ENCODE measurements around the gene AGAP1. TPM values are rescaled to one million over a fixed set of nuclear protein-coding genes. Genes with fewer than 3 reads are reported as not detected.
A peak's percentile ranks its signal among the peaks of the same experiment; 100 is the strongest.

Gene AGAP1
- total RNA-seq, 2 donors from 2014 or later: 32.8 to 34.7 TPM

GRCh38 chr2:235486729-235487128 lies 7.1 kb upstream of the AGAP1 start:
- no peaks in the 10 kb centered on the region for H3K9me3 ChIP-seq (ENCODE audit: control insufficient read depth, low read length)
- Mint-ChIP-seq H3K4me3 (no peak overlapping the region), H3K27me3 (ENCODE audit: insufficient read depth) (peaks cover 16% of the 10 kb centered on the region), H3K36me3 (ENCODE audit: low read depth) (no peaks in the 10 kb centered on the region), H3K27ac (no peak overlapping the region), H3K9me3 (peaks cover 3% of the 10 kb centered on the region), H3K4me1 (peaks cover 5% of the 10 kb centered on the region)
- H3K36me3 ChIP-seq (ENCODE audit: control insufficient read depth, insufficient read depth, low read length): no peaks in the 10 kb centered on the region
- no peaks in the 10 kb centered on the region for H3K4me1 ChIP-seq (ENCODE audit: control insufficient read depth, insufficient read depth, low read length)
- no peak for TF ChIP-seq CTCF (conservative IDR thresholded peaks at IDR 0.05)
- H3K27ac ChIP-seq (ENCODE audit: low read depth, low read length): no peak overlapping the region
- no peak for DNase-seq
- H3K4me3 ChIP-seq (ENCODE audit: low read length): no peak overlapping the region
- WGBS, 2 experiments (ENCODE audit: insufficient coverage in 1 of 2, insufficient read length in 1 of 2): 81 to 100% methylated on average over 1 of the region's 1 CpG
- no peak overlapping the region for H3K9ac ChIP-seq (ENCODE audit: extremely low read depth, low read length, poor library complexity, severe bottlenecking)
- H3K27me3 ChIP-seq (ENCODE audit: control insufficient read depth, insufficient read depth, low read length, poor library complexity, severe bottlenecking): no peaks in the 10 kb centered on the region

- TF ChIP-seq CTCF (conservative IDR thresholded peaks at IDR 0.05): no peak
- no peak for DNase-seq
- H3K9me3 Mint-ChIP-seq: peaks cover 3% of the 10 kb centered on the region
- Histone ChIP-seq H3K9me3 (ENCODE audit: control insufficient read depth, low read length) (no peaks in the 10 kb centered on the region), H3K4me3 (ENCODE audit: low read length) (no peak overlapping the region), H3K27me3 (ENCODE audit: control insufficient read depth, insufficient read depth, low read length, poor library complexity, severe bottlenecking) (no peaks in the 10 kb centered on the region), H3K9ac (ENCODE audit: extremely low read depth, low read length, poor library complexity, severe bottlenecking) (no peak overlapping the region), H3K36me3 (ENCODE audit: control insufficient read depth, insufficient read depth, low read length) (no peaks in the 10 kb centered on the region), H3K27ac (ENCODE audit: low read depth, low read length) (no peak overlapping the region), H3K4me1 (ENCODE audit: control insufficient read depth, insufficient read depth, low read length) (no peaks in the 10 kb centered on the region)
- no peaks in the 10 kb centered on the region for H3K36me3 Mint-ChIP-seq (ENCODE audit: low read depth)
- peaks cover 3% of the 10 kb centered on the region for H3K4me1 Mint-ChIP-seq
- whole genome bisulfite sequencing, 2 experiments (ENCODE audit: insufficient coverage in 1 of 2, insufficient read length in 1 of 2): 86 to 93% methylated on average over 2 of the region's 2 CpGs
- H3K27me3 Mint-ChIP-seq (ENCODE audit: insufficient read depth): peaks cover 22% of the 10 kb centered on the region
- H3K27ac Mint-ChIP-seq: no peak overlapping the region
- no peak overlapping the region for H3K4me3 Mint-ChIP-seq
Observed at GRCh38 chr2:235489897-235490296, 3.9 kb upstream of the AGAP1 start.

- Histone ChIP-seq H3K4me1 (ENCODE audit: control insufficient read depth, insufficient read depth, low read length) (no peaks in the 10 kb centered on the region), H3K4me3 (ENCODE audit: low read length) (peak overlapping the region; percentile 82), H3K27me3 (ENCODE audit: control insufficient read depth, insufficient read depth, low read length, poor library complexity, severe bottlenecking) (no peaks in the 10 kb centered on the region), H3K27ac (ENCODE audit: low read depth, low read length) (no peak overlapping the region), H3K9ac (ENCODE audit: extremely low read depth, low read length, poor library complexity, severe bottlenecking) (no peak overlapping the region), H3K36me3 (ENCODE audit: control insufficient read depth, insufficient read depth, low read length) (no peaks in the 10 kb centered on the region), H3K9me3 (ENCODE audit: control insufficient read depth, low read length) (no peaks in the 10 kb centered on the region)
- DNase-seq: peak; percentile 82
- WGBS, 2 experiments (ENCODE audit: insufficient coverage in 1 of 2, insufficient read length in 1 of 2): 17 to 29% methylated on average over 20 to 27 of the region's 27 CpGs
- Mint-ChIP-seq H3K4me1 (peaks cover 19% of the 10 kb centered on the region), H3K9me3 (peaks cover 3% of the 10 kb centered on the region), H3K27ac (peak overlapping the region; percentile 88), H3K36me3 (ENCODE audit: low read depth) (no peaks in the 10 kb centered on the region), H3K27me3 (ENCODE audit: insufficient read depth) (peaks cover 34% of the 10 kb centered on the region), H3K4me3 (peak overlapping the region; percentile 75)
- no peak for TF ChIP-seq CTCF (conservative IDR thresholded peaks at IDR 0.05)
Observed at GRCh38 chr2:235492850-235493344, 946 bp upstream of the AGAP1 start.

Measured in endodermal cell (in vitro differentiated cells).